ENCODE data around the gene MCM9. TPM values are rescaled to one million over a fixed set of nuclear protein-coding genes. Genes with fewer than 3 reads are reported as not detected.
"Not testable (repeated sequence)": the region's sequence is repeated elsewhere in the genome, so short reads cannot be mapped to it uniquely, and the experiment has no call there.

MCM9 gene
- total RNA-seq, 1 donor from 2014 or later, result 6.0 TPM

- DNase-seq (no peak), ATAC-seq (no peak)
- intact Hi-C loops (cut with micrococcal nuclease), result no loop called here
These were observed 62.2 kb downstream of the MCM9 start for GRCh38 chr6:118872726-118873125.

- DNase-seq (no peak), ATAC-seq (no peak)
- intact Hi-C loops (cut with micrococcal nuclease), result no loop called here
These were observed 62.6 kb downstream of the MCM9 start for GRCh38 chr6:118872318-118872717.

GRCh38 chr6:118871331-118871730 is 63.6 kb downstream of the MCM9 start:
- ATAC-seq (no peak), DNase-seq (no peak)
- intact Hi-C loops (cut with micrococcal nuclease), result no loop called here

GRCh38 chr6:118869894-118870589 is 64.9 kb downstream of the MCM9 start:
- ATAC-seq (no peak), DNase-seq (no peak)
- intact Hi-C loops (cut with micrococcal nuclease), result no loop called here

GRCh38 chr6:118869350-118869749 is 65.6 kb downstream of the MCM9 start:
- no peak for ATAC-seq
- intact Hi-C loops (cut with micrococcal nuclease), result no loop called here
- no peak for DNase-seq

- intact Hi-C loops (cut with micrococcal nuclease); ATAC-seq; DNase-seq: not testable (repeated sequence)
These were observed 66.1 kb downstream of the MCM9 start for GRCh38 chr6:118868901-118869300.

GRCh38 chr6:118867181-118867580 is 67.8 kb downstream of the MCM9 start:
- ATAC-seq (no peak), DNase-seq (no peak)
- intact Hi-C loops (cut with micrococcal nuclease), result no loop called here

GRCh38 chr6:118865100-118865391 is 69.9 kb downstream of the MCM9 start:
- ATAC-seq (no peak), DNase-seq (no peak)
- intact Hi-C loops (cut with micrococcal nuclease), result no loop called here

- DNase-seq (no peak), ATAC-seq (no peak)
- intact Hi-C loops (cut with micrococcal nuclease), result no loop called here
These were observed 70.4 kb downstream of the MCM9 start for GRCh38 chr6:118864341-118865099.

GRCh38 chr6:118862443-118862842 is 72.5 kb downstream of the MCM9 start:
- ATAC-seq (no peak), DNase-seq (no peak)
- intact Hi-C loops (cut with micrococcal nuclease), result no loop called here

GRCh38 chr6:118860880-118861279 is 74.1 kb downstream of the MCM9 start:
- intact Hi-C loops (cut with micrococcal nuclease), result no loop called here
- DNase-seq (peak; percentile 26), ATAC-seq (no peak)

GRCh38 chr6:118860363-118860762 is 74.6 kb downstream of the MCM9 start:
- DNase-seq (no peak), ATAC-seq (no peak)
- intact Hi-C loops (cut with micrococcal nuclease), result no loop called here

- ATAC-seq (no peak), DNase-seq (no peak)
- intact Hi-C loops (cut with micrococcal nuclease), result no loop called here
These were observed 75.4 kb downstream of the MCM9 start for GRCh38 chr6:118859517-118860064.

GRCh38 chr6:118856301-118856700 is 78.7 kb downstream of the MCM9 start:
- ATAC-seq, result no peak
- DNase-seq, result no peak
- intact Hi-C loops (cut with micrococcal nuclease), result no loop called here

- intact Hi-C loops (cut with micrococcal nuclease), result no loop called here
- ATAC-seq (no peak), DNase-seq (no peak)
These were observed 81.6 kb downstream of the MCM9 start for GRCh38 chr6:118853408-118853807.

GRCh38 chr6:118844915-118845314 is 90.0 kb downstream of the MCM9 start:
- ATAC-seq (no peak), DNase-seq (no peak)
- intact Hi-C loops (cut with micrococcal nuclease), result no loop called here

- intact Hi-C loops (cut with micrococcal nuclease), result no loop called here
- no peak for ATAC-seq
- no peak for DNase-seq
These were observed 91.1 kb downstream of the MCM9 start for GRCh38 chr6:118843685-118844390.

- no peak for DNase-seq
- no peak for ATAC-seq
- intact Hi-C loops (cut with micrococcal nuclease), result no loop called here
These were observed 104.3 kb downstream of the MCM9 start for GRCh38 chr6:118830691-118831090.

GRCh38 chr6:118829817-118830478 is 105.0 kb downstream of the MCM9 start:
- intact Hi-C loops (cut with micrococcal nuclease), result no loop called here
- DNase-seq (no peak), ATAC-seq (no peak)

GRCh38 chr6:118826096-118826495 is 108.9 kb downstream of the MCM9 start:
- no peak for ATAC-seq
- intact Hi-C loops (cut with micrococcal nuclease), result no loop called here
- DNase-seq, result no peak

Measured in left ventricle myocardium superior (tissue), 1 donor.